ENCODE data around the gene RIGI. TPM values are rescaled to one million over a fixed set of nuclear protein-coding genes. Genes with fewer than 3 reads are reported as not detected.

The RIGI gene
- total and polyA plus RNA-seq, 2 of the 13 experiments (the other 11 are each of a cell fraction or from before 2014, with no cell fraction given): 3.0 to 8.2 TPM

GRCh38 chr9:32526041-32526706 lies at the start of gene RIGI (continued):
- TF ChIP-seq ZNF142 (CRISPR knock-in tag; IDR thresholded peaks at IDR 0.05) (no peak), E2F2 (CRISPR knock-in tag; IDR thresholded peaks at IDR 0.05; ENCODE audit: borderline replicate concordance) (no peak), JUN (CRISPR knock-in tag; IDR thresholded peaks at IDR 0.05) (no peak), TOE1 (CRISPR knock-in tag; IDR thresholded peaks at IDR 0.05) (no peak), ZNF557 (CRISPR knock-in tag; IDR thresholded peaks at IDR 0.05) (no peak), KLF12 (CRISPR knock-in tag; IDR thresholded peaks at IDR 0.05; ENCODE audit: borderline replicate concordance) (0 out of 2 replicates have a peak, but pooled peaks have one; percentile 58), ZBTB2 (CRISPR knock-in tag; IDR thresholded peaks at IDR 0.05; ENCODE audit: low read depth) (no peak), RORA (CRISPR knock-in tag; IDR thresholded peaks at IDR 0.05) (no peak), EEA1 (CRISPR knock-in tag; IDR thresholded peaks at IDR 0.05; ENCODE audit: borderline replicate concordance) (no peak), ZNF318 (CRISPR knock-in tag; IDR thresholded peaks at IDR 0.05) (no peak), FOXA3 (CRISPR knock-in tag; IDR thresholded peaks at IDR 0.05) (peak; percentile 31), SCMH1 (CRISPR knock-in tag; IDR thresholded peaks at IDR 0.05; ENCODE audit: borderline replicate concordance) (no peak)

Measured in HepG2 (cell line).